K562 (cell line): ENCODE measurements around the gene ZNF124. TPM values are rescaled to one million over a fixed set of nuclear protein-coding genes. Genes with fewer than 3 reads are reported as not detected.
A peak's percentile ranks its signal among the peaks of the same experiment; 100 is the strongest.

ENCODE experiments used
- CHCHD3 ChIP-seq: fragments of 250-450 bp; sonication (Bioruptor Pico); IDR thresholded peaks from 2 replicates; pipeline ENCODE4 v2.1.2; 2022; ENCODE audit warnings: mild to moderate bottlenecking
- MYBL2 ChIP-seq, 2 experiments: fragments of 450-650 bp in 1 of 2; sonication (generic) in 1 of 2; formaldehyde crosslinking in 1 of 2; IDR thresholded peaks; 2 replicates each; pipeline versions ENCODE4 v1.6.1 to v1.8.1; 2017 to 2022; ENCODE audit warnings: borderline replicate concordance in 1 of 2, inconsistent platforms in 1 of 2, low read depth in 1 of 2, mild to moderate bottlenecking in 1 of 2, missing genetic modification reagents in 1 of 2, moderate library complexity in 1 of 2
- NCOR1 ChIP-seq: fragments of 450-650 bp; IDR thresholded peaks from 2 replicates; pipeline ENCODE4 v1.6.1; 2016; ENCODE audit warnings: mild to moderate bottlenecking, moderate library complexity
- SIX5 ChIP-seq, 2 experiments: IDR thresholded peaks; 2 replicates each; pipeline ENCODE4 v1.6.1; 2011; ENCODE audit warnings: low read length in 2 of 2, borderline replicate concordance in 1 of 2, low read depth in 1 of 2, mild to moderate bottlenecking in 1 of 2, moderate library complexity in 1 of 2; ENCODE audit not compliant: insufficient read depth in 1 of 2
- TEAD4 ChIP-seq, 2 experiments: sonication (generic) in 1 of 2; formaldehyde crosslinking in 1 of 2; IDR thresholded peaks; 2 replicates each; pipeline versions ENCODE4 v1.6.1 to v1.8.0; 2012 to 2022; ENCODE audit warnings: borderline replicate concordance in 1 of 2, inconsistent platforms in 1 of 2, low read length in 1 of 2, mild to moderate bottlenecking in 1 of 2, missing genetic modification reagents in 1 of 2
- TRIM28 ChIP-seq: fragments of 450-650 bp; IDR thresholded peaks from 2 replicates; pipeline ENCODE4 v1.6.1; 2017
- ZNF134 ChIP-seq: fragments of 250-450 bp; sonication (Bioruptor Pico); conservative IDR thresholded peaks from 2 replicates; pipeline ENCODE4 v1.4.0; 2020
- ZNF274 ChIP-seq: IDR thresholded peaks from 2 replicates; pipeline ENCODE4 v1.6.1; 2011; ENCODE audit warnings: low read depth, mild to moderate bottlenecking, low read length, moderate library complexity, borderline replicate concordance
- ZNF584 ChIP-seq: fragments of 200-800 bp; sonication (Bioruptor generic); IDR thresholded peaks from 2 replicates; pipeline ENCODE4 v1.6.1; 2016; ENCODE audit warnings: low read depth, mild to moderate bottlenecking, missing genetic modification characterization, missing compliant biosample characterization
- polyA plus RNA-seq, 8 experiments: library from polyadenylated mRNA; depleted of rRNA in 4 of 8; stranded (reverse) in 5 of 8; unstranded in 3 of 8; fragments of >200 nt; fragmentation: Nextera tagmentation in 2 of 8; fragmentation: Illumina TruSeq in 1 of 8; extraction: Ambion mirVana in 2 of 8; extraction: Trizol in 1 of 8; gene quantifications; 2 replicates each; pipeline versions ENCODE4 v1.2.1 to v1.2.3, GENCODE V29; 2011 to 2014; ENCODE audit warnings: inconsistent platforms in 1 of 8, missing spikeins in 1 of 8
- total RNA-seq, 7 experiments: library from RNA; depleted of rRNA in 6 of 7; stranded (reverse); fragments of >200 nt in 6 of 7; fragmentation: Illumina TruSeq in 2 of 7; extraction: Trizol in 2 of 7; gene quantifications; 2 replicates each; pipeline versions ENCODE4 v1.2.1 to v1.2.3, GENCODE V29; 2011 to 2021; ENCODE audit warnings: low replicate concordance in 1 of 7
- TF ChIP-seq, protein P1 (sequence below), 2 experiments: fragments of 450-650 bp in 1 of 2; IDR thresholded peaks; 2 replicates each; pipeline ENCODE4 v1.6.1; 2011 to 2017; ENCODE audit warnings: low read depth in 2 of 2, antibody characterized with exemption in 1 of 2, borderline replicate concordance in 1 of 2, low read length in 1 of 2, mild to moderate bottlenecking in 1 of 2, mixed read lengths in 1 of 2; ENCODE audit not compliant: control insufficient read depth in 1 of 2
- TF ChIP-seq, protein P2 (sequence below): fragments of 450-650 bp; IDR thresholded peaks from 2 replicates; pipeline ENCODE4 v1.6.1; 2018; ENCODE audit warnings: mild to moderate bottlenecking, low read depth; ENCODE audit not compliant: partially characterized antibody
- TF ChIP-seq, protein P3 (sequence below): fragments of 450-650 bp; formaldehyde crosslinking; IDR thresholded peaks from 2 replicates; pipeline ENCODE4 v1.4.0; 2020; ENCODE audit warnings: mild to moderate bottlenecking, moderate library complexity
- TF ChIP-seq, protein P4 (sequence below): fragments of 250-450 bp; sonication (Bioruptor Pico); IDR thresholded peaks from 2 replicates; pipeline ENCODE4 v1.8.0; 2021; ENCODE audit warnings: moderate library complexity, mild to moderate bottlenecking, inconsistent platforms
- TF ChIP-seq, protein P5 (sequence below): fragments of 450-650 bp; IDR thresholded peaks from 2 replicates; pipeline ENCODE4 v1.6.1; 2014; ENCODE audit warnings: low read depth, mild to moderate bottlenecking, moderate library complexity, borderline replicate concordance

The ZNF124 gene
- total and polyA plus RNA-seq, 9 of the 15 experiments (the other 6 are each of a cell fraction or from before 2014, with no cell fraction given), result 7.6 to 71.5 (median 20.2) TPM

DNA sequence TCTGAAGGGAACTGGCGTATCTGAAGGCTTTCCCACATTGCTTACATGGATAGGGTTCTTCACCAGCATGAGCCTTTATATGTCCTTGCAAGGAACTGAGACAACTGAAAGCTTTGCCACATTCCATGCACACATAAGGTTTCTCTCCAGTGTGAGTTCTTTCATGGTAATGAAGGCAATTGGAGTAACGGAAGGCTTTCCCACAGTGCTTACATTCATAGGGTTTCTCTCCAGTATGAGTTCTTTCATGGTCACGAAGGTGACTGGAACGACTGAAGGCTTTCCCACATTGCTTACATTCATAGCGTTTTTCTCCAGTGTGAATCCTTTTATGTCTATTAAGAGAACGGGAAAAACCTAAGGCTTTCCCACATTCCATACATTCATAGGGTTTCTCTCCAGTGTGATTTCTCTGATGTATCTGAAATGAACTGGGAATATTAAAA, 15.0 kb downstream of the ZNF124 start (continued):
- TF ChIP-seq, protein P1, sequence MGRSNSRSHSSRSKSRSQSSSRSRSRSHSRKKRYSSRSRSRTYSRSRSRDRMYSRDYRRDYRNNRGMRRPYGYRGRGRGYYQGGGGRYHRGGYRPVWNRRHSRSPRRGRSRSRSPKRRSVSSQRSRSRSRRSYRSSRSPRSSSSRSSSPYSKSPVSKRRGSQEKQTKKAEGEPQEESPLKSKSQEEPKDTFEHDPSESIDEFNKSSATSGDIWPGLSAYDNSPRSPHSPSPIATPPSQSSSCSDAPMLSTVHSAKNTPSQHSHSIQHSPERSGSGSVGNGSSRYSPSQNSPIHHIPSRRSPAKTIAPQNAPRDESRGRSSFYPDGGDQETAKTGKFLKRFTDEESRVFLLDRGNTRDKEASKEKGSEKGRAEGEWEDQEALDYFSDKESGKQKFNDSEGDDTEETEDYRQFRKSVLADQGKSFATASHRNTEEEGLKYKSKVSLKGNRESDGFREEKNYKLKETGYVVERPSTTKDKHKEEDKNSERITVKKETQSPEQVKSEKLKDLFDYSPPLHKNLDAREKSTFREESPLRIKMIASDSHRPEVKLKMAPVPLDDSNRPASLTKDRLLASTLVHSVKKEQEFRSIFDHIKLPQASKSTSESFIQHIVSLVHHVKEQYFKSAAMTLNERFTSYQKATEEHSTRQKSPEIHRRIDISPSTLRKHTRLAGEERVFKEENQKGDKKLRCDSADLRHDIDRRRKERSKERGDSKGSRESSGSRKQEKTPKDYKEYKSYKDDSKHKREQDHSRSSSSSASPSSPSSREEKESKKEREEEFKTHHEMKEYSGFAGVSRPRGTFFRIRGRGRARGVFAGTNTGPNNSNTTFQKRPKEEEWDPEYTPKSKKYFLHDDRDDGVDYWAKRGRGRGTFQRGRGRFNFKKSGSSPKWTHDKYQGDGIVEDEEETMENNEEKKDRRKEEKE (IDR thresholded peaks at IDR 0.05; ENCODE audit: borderline replicate concordance in 1 of 2, control insufficient read depth in 1 of 2, low read depth in 2 of 2, low read length in 1 of 2), result no peak
- TF ChIP-seq ZNF134 (no peak), SIX5 (IDR thresholded peaks at IDR 0.05; ENCODE audit: borderline replicate concordance in 1 of 2, insufficient read depth in 1 of 2, low read depth in 1 of 2, low read length in 2 of 2) (no peak), TRIM28 (peak; percentile 97), MYBL2 (IDR thresholded peaks at IDR 0.05; ENCODE audit: low read depth) (no peak), MYBL2 (CRISPR knock-in tag; IDR thresholded peaks at IDR 0.05; ENCODE audit: borderline replicate concordance) (no peak), NCOR1 (no peak), ZNF274 (peak; percentile 99), CHCHD3 (CRISPR knock-in tag) (no peak), TEAD4 (IDR thresholded peaks at IDR 0.05; ENCODE audit: low read length) (peak; percentile 8; the same call in 1 of the 2 replicates), TEAD4 (CRISPR knock-in tag; IDR thresholded peaks at IDR 0.05; ENCODE audit: borderline replicate concordance) (no peak), ZNF584 (CRISPR knock-in tag) (no peak)
- TF ChIP-seq, protein P2, sequence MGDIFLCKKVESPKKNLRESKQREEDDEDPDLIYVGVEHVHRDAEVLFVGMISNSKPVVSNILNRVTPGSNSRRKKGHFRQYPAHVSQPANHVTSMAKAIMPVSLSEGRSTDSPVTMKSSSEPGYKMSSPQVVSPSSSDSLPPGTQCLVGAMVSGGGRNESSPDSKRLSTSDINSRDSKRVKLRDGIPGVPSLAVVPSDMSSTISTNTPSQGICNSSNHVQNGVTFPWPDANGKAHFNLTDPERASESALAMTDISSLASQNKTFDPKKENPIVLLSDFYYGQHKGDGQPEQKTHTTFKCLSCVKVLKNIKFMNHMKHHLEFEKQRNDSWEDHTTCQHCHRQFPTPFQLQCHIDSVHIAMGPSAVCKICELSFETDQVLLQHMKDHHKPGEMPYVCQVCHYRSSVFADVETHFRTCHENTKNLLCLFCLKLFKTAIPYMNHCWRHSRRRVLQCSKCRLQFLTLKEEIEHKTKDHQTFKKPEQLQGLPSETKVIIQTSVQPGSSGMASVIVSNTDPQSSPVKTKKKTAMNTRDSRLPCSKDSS, result peak; percentile 92
- TF ChIP-seq, protein P3, sequence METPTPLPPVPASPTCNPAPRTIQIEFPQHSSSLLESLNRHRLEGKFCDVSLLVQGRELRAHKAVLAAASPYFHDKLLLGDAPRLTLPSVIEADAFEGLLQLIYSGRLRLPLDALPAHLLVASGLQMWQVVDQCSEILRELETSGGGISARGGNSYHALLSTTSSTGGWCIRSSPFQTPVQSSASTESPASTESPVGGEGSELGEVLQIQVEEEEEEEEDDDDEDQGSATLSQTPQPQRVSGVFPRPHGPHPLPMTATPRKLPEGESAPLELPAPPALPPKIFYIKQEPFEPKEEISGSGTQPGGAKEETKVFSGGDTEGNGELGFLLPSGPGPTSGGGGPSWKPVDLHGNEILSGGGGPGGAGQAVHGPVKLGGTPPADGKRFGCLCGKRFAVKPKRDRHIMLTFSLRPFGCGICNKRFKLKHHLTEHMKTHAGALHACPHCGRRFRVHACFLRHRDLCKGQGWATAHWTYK (CRISPR knock-in tag), result no peak
- TF ChIP-seq, protein P4, sequence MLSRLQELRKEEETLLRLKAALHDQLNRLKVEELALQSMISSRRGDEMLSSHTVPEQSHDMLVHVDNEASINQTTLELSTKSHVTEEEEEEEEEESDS, result no peak
- TF ChIP-seq, protein P5, sequence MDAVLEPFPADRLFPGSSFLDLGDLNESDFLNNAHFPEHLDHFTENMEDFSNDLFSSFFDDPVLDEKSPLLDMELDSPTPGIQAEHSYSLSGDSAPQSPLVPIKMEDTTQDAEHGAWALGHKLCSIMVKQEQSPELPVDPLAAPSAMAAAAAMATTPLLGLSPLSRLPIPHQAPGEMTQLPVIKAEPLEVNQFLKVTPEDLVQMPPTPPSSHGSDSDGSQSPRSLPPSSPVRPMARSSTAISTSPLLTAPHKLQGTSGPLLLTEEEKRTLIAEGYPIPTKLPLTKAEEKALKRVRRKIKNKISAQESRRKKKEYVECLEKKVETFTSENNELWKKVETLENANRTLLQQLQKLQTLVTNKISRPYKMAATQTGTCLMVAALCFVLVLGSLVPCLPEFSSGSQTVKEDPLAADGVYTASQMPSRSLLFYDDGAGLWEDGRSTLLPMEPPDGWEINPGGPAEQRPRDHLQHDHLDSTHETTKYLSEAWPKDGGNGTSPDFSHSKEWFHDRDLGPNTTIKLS, result no peak
